GM12892 (cell line): ENCODE data around the gene NOMO2.
"Not testable (repeated sequence)": the region's sequence is repeated elsewhere in the genome, so short reads cannot be mapped to it uniquely, and the experiment has no call there.

Experiments used
- POLR2A ChIP-seq: IDR thresholded peaks from 2 replicates; pipeline ENCODE4 v1.6.1; 2011; ENCODE audit warnings: low read depth, low read length, control low read depth
- POLR2AphosphoS5 ChIP-seq: IDR thresholded peaks from 2 replicates; pipeline ENCODE4 v1.6.1; 2011; ENCODE audit warnings: low read depth, low read length, control low read depth
- TAF1 ChIP-seq: IDR thresholded peaks from 2 replicates; pipeline ENCODE4 v1.6.1; 2011; ENCODE audit warnings: low read depth, mild to moderate bottlenecking, control low read depth, low read length, borderline replicate concordance

DNA sequence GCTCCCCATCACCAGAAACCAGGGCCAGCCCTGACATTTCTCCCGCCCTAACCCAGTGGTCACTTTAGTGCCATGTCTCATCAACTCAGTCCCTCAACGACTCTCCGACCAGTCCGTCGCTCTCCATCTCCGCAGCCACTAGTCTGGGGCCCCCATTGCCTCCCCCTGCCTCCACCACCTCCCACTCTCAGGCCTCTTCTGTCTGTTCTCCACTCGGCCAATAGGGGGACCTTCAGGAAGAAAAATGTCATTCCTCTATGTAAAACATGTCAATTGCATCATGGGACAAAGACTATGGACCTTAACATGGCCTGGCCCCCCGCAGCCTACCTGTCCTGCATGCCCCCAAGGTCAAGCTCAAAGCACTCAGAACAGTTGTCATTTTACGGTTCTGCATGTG, 39.3 kb downstream of the NOMO2 start:
- TF ChIP-seq TAF1, POLR2AphosphoS5, POLR2A: not testable (repeated sequence)
